ENCODE data around the gene STRIP2.
"Not testable (repeated sequence)": the region's sequence is repeated elsewhere in the genome, so short reads cannot be mapped to it uniquely, and the experiment has no call there.

The STRIP2 gene

DNA sequence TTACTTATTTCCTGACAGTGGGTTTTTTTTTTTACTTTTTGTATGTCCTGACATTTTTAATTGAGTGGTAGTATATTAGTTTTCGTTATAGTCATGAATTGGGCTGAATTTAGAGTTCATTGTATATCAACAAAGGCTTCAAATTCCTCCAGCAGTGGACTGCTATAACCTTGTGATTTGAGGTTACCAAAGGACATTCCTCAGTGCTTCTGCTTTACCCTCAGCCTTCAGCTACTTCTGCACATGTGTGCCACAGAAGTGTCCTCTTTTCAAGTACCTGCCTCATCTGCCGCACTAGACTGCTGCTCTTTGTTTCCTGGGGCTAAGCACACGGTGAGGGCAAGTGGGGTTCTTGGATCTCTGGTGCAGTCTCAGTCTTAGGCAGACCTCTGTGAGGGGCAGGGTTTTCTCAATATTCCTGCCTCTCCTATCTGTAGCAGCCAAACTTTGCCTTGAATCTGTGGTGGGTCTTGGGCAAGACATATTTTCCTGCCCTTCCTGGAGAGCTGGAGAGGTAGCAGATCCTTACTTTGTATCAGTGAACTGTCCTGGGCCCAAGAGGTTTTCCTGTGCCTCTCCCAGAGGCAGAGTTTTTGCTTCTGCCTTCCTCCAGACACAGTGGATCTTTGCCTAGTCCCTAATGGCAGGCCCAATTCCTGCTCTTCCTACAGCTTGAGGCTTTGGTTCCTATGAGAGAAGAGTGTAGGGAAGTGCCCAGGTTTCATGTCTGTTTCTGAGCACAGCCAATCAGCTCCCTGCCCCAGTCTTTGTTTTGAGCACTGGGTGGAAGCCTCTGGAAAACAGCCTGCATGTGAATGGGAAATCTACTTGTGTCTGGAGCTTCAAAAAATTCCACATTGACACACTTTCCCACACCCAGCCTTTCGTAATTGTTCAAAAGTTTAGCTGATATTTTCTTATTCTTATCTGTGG lies 39.0 kb upstream of the STRIP2 start:
- Histone ChIP-seq H3K9me3 (ENCODE audit: low read length) (no peaks in the 10 kb centered on the region), H3K4me3 (ENCODE audit: low read depth in 1 of 2, low read length in 2 of 2) (no peak overlapping the region), H3K9ac (ENCODE audit: low read length) (no peak overlapping the region), H3K4me1 (ENCODE audit: insufficient read depth, low read length) (no peaks in the 10 kb centered on the region), H3K27me3 (ENCODE audit: control insufficient read depth in 1 of 2, insufficient read depth in 2 of 2, low read length in 2 of 2) (no peaks in the 10 kb centered on the region), H3K36me3 (ENCODE audit: insufficient read depth, low read length) (no peaks in the 10 kb centered on the region), H3K27ac (ENCODE audit: low read depth, low read length) (no peak overlapping the region)

- Histone ChIP-seq H3K27ac (ENCODE audit: low read depth, low read length) (no peak overlapping the region), H3K9me3 (ENCODE audit: low read length) (no peaks in the 10 kb centered on the region), H3K9ac (ENCODE audit: low read length) (no peak overlapping the region), H3K36me3 (ENCODE audit: insufficient read depth, low read length) (no peaks in the 10 kb centered on the region), H3K27me3 (ENCODE audit: control insufficient read depth in 1 of 2, insufficient read depth in 2 of 2, low read length in 2 of 2) (no peaks in the 10 kb centered on the region), H3K4me1 (ENCODE audit: insufficient read depth, low read length) (no peaks in the 10 kb centered on the region), H3K4me3 (ENCODE audit: low read depth in 1 of 2, low read length in 2 of 2) (no peak overlapping the region)
Measured at GRCh38 chr7:129401228-129401966, 32.8 kb upstream of the STRIP2 start.

DNA sequence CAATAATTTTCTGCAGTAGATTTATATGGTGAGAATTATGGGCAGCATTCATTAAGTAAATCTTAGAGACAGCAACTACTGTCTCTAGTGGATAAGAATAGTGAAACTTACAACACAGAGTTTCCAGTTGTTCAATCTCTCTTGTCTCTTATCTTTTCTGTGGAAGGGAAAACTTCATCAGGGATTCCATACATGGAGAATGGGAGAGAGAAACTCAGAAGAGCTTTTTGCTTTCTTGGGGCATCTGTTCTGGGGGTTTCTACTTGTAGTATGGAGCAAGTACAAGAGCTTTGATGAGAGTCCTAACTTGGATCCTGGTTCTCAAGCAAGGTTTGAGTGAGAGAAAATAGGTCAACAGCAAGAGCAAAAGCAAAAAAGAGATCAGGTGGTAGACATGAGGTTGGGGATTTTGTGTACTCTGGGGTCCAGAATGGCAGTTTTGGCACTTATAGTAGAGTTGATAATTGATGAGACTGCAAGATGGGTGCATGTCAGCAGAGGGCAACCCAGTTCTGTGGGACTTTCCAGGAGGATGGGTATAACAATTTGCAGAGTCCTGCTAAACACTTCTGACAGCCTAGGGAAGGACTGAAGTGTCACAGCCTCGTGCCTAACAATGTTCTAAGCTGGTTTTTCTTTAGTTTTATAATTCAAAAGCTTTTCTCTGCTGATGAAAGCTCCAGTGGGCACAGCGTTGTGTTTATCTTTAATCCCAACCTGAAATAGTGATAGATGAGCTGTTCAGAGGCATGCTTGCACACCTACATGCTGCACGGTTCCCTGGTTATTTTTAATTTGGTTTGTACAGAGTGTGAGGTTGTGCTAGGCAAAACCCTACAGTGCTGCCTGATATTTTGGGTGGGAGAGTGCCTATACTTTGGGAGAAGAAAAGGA lies 32.0 kb upstream of the STRIP2 start:
- no peak overlapping the region for H3K9ac ChIP-seq (ENCODE audit: low read length)
- H3K4me1 ChIP-seq (ENCODE audit: insufficient read depth, low read length): no peaks in the 10 kb centered on the region
- H3K4me3 ChIP-seq (ENCODE audit: low read depth in 1 of 2, low read length in 2 of 2): no peak overlapping the region
- no peaks in the 10 kb centered on the region for H3K9me3 ChIP-seq (ENCODE audit: low read length)
- no peak overlapping the region for H3K27ac ChIP-seq (ENCODE audit: low read depth, low read length)
- no peaks in the 10 kb centered on the region for H3K36me3 ChIP-seq (ENCODE audit: insufficient read depth, low read length)
- no peaks in the 10 kb centered on the region for H3K27me3 ChIP-seq (ENCODE audit: control insufficient read depth in 1 of 2, insufficient read depth in 2 of 2, low read length in 2 of 2)

DNA sequence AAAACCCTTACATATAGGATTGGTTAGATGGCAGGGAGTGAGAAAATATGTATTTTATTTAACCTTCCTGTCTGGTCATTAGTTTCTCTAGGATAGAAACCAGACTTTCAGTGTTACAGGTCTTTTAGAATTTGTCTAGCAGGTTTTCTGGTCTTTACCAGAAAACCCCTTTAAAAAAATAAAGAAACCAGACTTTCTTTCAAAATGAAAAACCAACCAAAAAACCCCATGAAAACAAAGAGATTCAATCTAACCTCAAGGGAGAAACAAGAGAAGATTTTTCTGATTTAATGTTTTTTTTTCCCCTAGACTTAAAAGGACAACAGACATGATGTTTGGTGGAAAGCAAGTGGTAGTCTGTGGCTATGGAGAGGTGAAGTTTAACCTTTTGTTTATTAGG lies 28.7 kb upstream of the STRIP2 start:
- H3K27ac ChIP-seq (ENCODE audit: low read depth, low read length): no peak overlapping the region
- H3K9ac ChIP-seq (ENCODE audit: low read length): no peak overlapping the region
- peaks cover 8% of the 10 kb centered on the region for H3K36me3 ChIP-seq (ENCODE audit: insufficient read depth, low read length)
- H3K9me3 ChIP-seq (ENCODE audit: low read length): no peaks in the 10 kb centered on the region
- H3K27me3 ChIP-seq (ENCODE audit: control insufficient read depth in 1 of 2, insufficient read depth in 2 of 2, low read length in 2 of 2): no peaks in the 10 kb centered on the region
- H3K4me1 ChIP-seq (ENCODE audit: insufficient read depth, low read length): no peaks in the 10 kb centered on the region
- H3K4me3 ChIP-seq (ENCODE audit: low read depth in 1 of 2, low read length in 2 of 2): no peak overlapping the region

DNA sequence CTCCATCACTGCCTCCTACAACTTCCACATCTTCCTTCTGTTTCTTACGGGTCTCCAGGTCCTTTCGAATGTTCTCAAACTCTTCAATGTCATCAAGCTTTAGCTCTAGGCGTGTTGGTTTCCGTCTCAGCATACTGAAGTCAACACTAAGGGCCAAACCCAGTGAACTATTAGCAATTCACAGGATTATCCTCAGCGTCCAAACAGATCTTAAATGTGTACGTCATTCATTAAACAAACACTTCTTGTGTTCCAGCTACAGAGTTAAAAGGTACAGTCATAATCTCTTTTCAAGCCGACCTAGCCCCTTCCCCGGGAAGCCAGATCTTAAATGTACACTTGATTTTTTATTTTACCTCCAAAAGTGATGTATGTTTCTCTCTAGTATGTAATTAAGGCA lies 24.0 kb upstream of the STRIP2 start:
- H3K9me3 ChIP-seq (ENCODE audit: low read length); H3K27me3 ChIP-seq (ENCODE audit: control insufficient read depth in 1 of 2, insufficient read depth in 2 of 2, low read length in 2 of 2); H3K9ac ChIP-seq (ENCODE audit: low read length); H3K27ac ChIP-seq (ENCODE audit: low read depth, low read length); H3K4me3 ChIP-seq (ENCODE audit: low read depth in 1 of 2, low read length in 2 of 2); H3K4me1 ChIP-seq (ENCODE audit: insufficient read depth, low read length); H3K36me3 ChIP-seq (ENCODE audit: insufficient read depth, low read length): not testable (repeated sequence)

GRCh38 chr7:129412501-129412900 lies 21.7 kb upstream of the STRIP2 start:
- H3K27ac ChIP-seq (ENCODE audit: low read depth, low read length): no peak overlapping the region
- H3K36me3 ChIP-seq (ENCODE audit: insufficient read depth, low read length): peaks cover 7% of the 10 kb centered on the region
- H3K27me3 ChIP-seq (ENCODE audit: control insufficient read depth in 1 of 2, insufficient read depth in 2 of 2, low read length in 2 of 2): no peaks in the 10 kb centered on the region
- no peak overlapping the region for H3K9ac ChIP-seq (ENCODE audit: low read length)
- H3K4me1 ChIP-seq (ENCODE audit: insufficient read depth, low read length): no peaks in the 10 kb centered on the region
- H3K4me3 ChIP-seq (ENCODE audit: low read depth in 1 of 2, low read length in 2 of 2): no peak overlapping the region
- H3K9me3 ChIP-seq (ENCODE audit: low read length): no peaks in the 10 kb centered on the region

DNA sequence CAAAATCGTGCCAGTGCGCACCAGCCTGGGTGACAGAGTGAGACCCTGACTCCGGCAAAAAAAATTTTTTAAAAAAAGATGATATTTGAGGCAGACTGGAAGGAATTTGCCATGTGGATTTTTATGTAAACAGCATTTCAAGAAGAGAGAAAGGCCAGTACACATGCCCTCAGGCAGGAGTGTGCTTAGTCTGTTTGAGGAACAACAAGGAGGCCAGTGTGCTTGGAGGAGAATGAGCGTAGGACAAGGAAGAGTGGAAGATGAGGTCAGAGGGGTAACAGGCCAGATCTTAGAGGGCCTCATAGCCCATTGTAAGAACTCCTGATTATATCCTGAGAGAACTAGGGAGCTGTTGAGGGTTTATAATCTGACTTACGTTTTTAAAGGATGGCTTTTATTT lies 17.2 kb upstream of the STRIP2 start:
- Histone ChIP-seq H3K9ac (ENCODE audit: low read length) (no peak overlapping the region), H3K27me3 (ENCODE audit: control insufficient read depth in 1 of 2, insufficient read depth in 2 of 2, low read length in 2 of 2) (no peaks in the 10 kb centered on the region), H3K9me3 (ENCODE audit: low read length) (no peaks in the 10 kb centered on the region), H3K4me3 (ENCODE audit: low read depth in 1 of 2, low read length in 2 of 2) (no peak overlapping the region), H3K27ac (ENCODE audit: low read depth, low read length) (no peak overlapping the region), H3K36me3 (ENCODE audit: insufficient read depth, low read length) (peaks cover 8% of the 10 kb centered on the region), H3K4me1 (ENCODE audit: insufficient read depth, low read length) (no peaks in the 10 kb centered on the region)

- H3K4me3 ChIP-seq (ENCODE audit: low read depth in 1 of 2, low read length in 2 of 2): no peak overlapping the region
- no peak overlapping the region for H3K9ac ChIP-seq (ENCODE audit: low read length)
- H3K4me1 ChIP-seq (ENCODE audit: insufficient read depth, low read length): no peaks in the 10 kb centered on the region
- peaks cover 22% of the 10 kb centered on the region for H3K36me3 ChIP-seq (ENCODE audit: insufficient read depth, low read length)
- no peaks in the 10 kb centered on the region for H3K27me3 ChIP-seq (ENCODE audit: control insufficient read depth in 1 of 2, insufficient read depth in 2 of 2, low read length in 2 of 2)
- H3K9me3 ChIP-seq (ENCODE audit: low read length): no peaks in the 10 kb centered on the region
- H3K27ac ChIP-seq (ENCODE audit: low read depth, low read length): no peak overlapping the region
Measured at GRCh38 chr7:129421717-129422250, 12.4 kb upstream of the STRIP2 start.

GRCh38 chr7:129422727-129423126 lies 11.5 kb upstream of the STRIP2 start:
- no peaks in the 10 kb centered on the region for H3K27me3 ChIP-seq (ENCODE audit: control insufficient read depth in 1 of 2, insufficient read depth in 2 of 2, low read length in 2 of 2)
- no peak overlapping the region for H3K27ac ChIP-seq (ENCODE audit: low read depth, low read length)
- no peak overlapping the region for H3K4me3 ChIP-seq (ENCODE audit: low read depth in 1 of 2, low read length in 2 of 2)
- no peaks in the 10 kb centered on the region for H3K9me3 ChIP-seq (ENCODE audit: low read length)
- H3K4me1 ChIP-seq (ENCODE audit: insufficient read depth, low read length): no peaks in the 10 kb centered on the region
- H3K9ac ChIP-seq (ENCODE audit: low read length): no peak overlapping the region
- peaks cover 30% of the 10 kb centered on the region for H3K36me3 ChIP-seq (ENCODE audit: insufficient read depth, low read length)

DNA sequence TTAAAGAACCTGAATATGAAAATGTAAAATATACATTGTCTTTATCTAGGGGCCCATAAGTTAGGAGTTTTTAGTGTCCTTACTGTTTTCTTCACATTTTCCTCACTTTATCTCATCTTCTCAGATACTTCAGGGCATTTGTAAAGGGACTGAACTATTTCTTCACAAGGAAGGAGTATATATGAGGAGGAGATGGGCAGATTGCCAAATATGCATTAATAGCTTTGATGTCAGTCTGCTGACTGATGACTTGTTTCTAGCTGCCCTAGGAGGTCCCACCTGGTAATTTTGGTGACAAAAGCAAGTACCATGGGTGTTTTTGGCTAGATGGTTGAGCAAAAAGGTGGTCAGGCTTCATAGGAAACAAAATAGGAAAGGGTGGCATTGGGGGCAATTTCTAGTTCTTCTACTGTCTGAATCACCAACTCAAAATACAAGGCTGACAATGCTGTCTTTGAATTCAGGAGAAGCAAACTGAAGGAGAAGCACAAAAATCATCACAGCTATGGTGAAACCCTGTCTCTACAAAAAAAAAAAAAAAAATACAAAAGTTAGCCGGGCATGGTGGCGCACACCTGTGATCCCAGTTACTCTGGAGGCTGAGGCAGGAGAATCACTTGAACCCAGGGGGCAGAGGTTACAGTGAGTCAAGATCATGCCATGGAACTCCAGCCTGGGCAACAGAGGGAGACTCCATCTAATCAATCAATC lies 10.4 kb upstream of the STRIP2 start:
- no peak overlapping the region for H3K27ac ChIP-seq (ENCODE audit: low read depth, low read length)
- peaks cover 30% of the 10 kb centered on the region for H3K36me3 ChIP-seq (ENCODE audit: insufficient read depth, low read length)
- no peaks in the 10 kb centered on the region for H3K9me3 ChIP-seq (ENCODE audit: low read length)
- no peaks in the 10 kb centered on the region for H3K27me3 ChIP-seq (ENCODE audit: control insufficient read depth in 1 of 2, insufficient read depth in 2 of 2, low read length in 2 of 2)
- no peak overlapping the region for H3K4me3 ChIP-seq (ENCODE audit: low read depth in 1 of 2, low read length in 2 of 2)
- H3K4me1 ChIP-seq (ENCODE audit: insufficient read depth, low read length): no peaks in the 10 kb centered on the region
- no peak overlapping the region for H3K9ac ChIP-seq (ENCODE audit: low read length)
